A549 treated with AZD2906 at 1 μM for 4 hours (cell line): ENCODE data around the gene AQP6. TPM values are rescaled to one million over a fixed set of nuclear protein-coding genes. Genes with fewer than 3 reads are reported as not detected.

Source experiments
- total RNA-seq: library from RNA; stranded (reverse); fragments of 200-300 nt; extraction: Qiagen RNA extraction; gene quantifications from 5 replicates; pipeline ENCODE4 v1.2.3, GENCODE V29; 2022

AQP6 gene
- not detected in 5 replicates for total RNA-seq

GRCh38 chr12:49972641-49973360 is at the start of gene AQP6:
Gene AQP6, plus strand, starts transcription at chr12:49972947. Its CDS starts 227 bp downstream, at chr12:49973174.

GRCh38 chr12:49950273-49951251 is 22.2 kb upstream of the AQP6 start, which contains the start of gene AQP2:
Gene AQP2, plus strand, starts transcription at chr12:49950737. Its CDS starts 94 bp downstream, at chr12:49950831.

GRCh38 chr12:49961111-49961922 is 11.4 kb upstream of the AQP6 start, which contains the start of gene AQP5:
Gene AQP5, plus strand, starts transcription at chr12:49961872. Its CDS starts 146 bp downstream, at chr12:49962018.

GRCh38 chr12:50025187-50026059 is 52.7 kb downstream of the AQP6 start, which contains the start of gene RACGAP1:
Gene RACGAP1, minus strand, starts transcription at chr12:50025494. Its CDS starts 8,779 bp downstream, at chr12:50016715.

Other genes with a start within 250 kb of the AQP6 start
- gene TMBIM6, start 231.4 kb upstream of the AQP6 start, total RNA-seq, result 440 to 491 TPM (median 480 TPM) in 5 replicates
- gene NCKAP5L, start 144.5 kb upstream of the AQP6 start, total RNA-seq, result 8.2 to 10.1 TPM (median 9.5 TPM) in 5 replicates
- 4.1 to 4.5 TPM (median 4.1 TPM) in 5 replicates for gene BCDIN3D, start 129.8 kb upstream of the AQP6 start, total RNA-seq
- gene FAIM2, start 69.0 kb upstream of the AQP6 start, total RNA-seq, result 0.01 to 0.13 TPM (median 0.03 TPM) in 3 of 5 replicates, not detected in the others
- not detected in 5 replicates for gene AQP2, start 22.2 kb upstream of the AQP6 start, total RNA-seq
- gene AQP5, start 11.1 kb upstream of the AQP6 start, total RNA-seq, result not detected in 5 replicates
- gene RACGAP1, start 52.5 kb downstream of the AQP6 start, total RNA-seq, result 70.1 to 96.3 TPM (median 77.2 TPM) in 5 replicates
- 4.3 to 6.1 TPM (median 5.0 TPM) in 5 replicates for gene ASIC1, start 84.6 kb downstream of the AQP6 start, total RNA-seq
- 63.8 to 78.3 TPM (median 65.4 TPM) in 5 replicates for gene SMARCD1, start 112.4 kb downstream of the AQP6 start, total RNA-seq
- 0.09 to 0.32 TPM (median 0.14 TPM) in 5 replicates for gene GPD1, start 131.1 kb downstream of the AQP6 start, total RNA-seq
- 66.0 to 81.1 TPM (median 71.3 TPM) in 5 replicates for gene COX14, start 139.3 kb downstream of the AQP6 start, total RNA-seq
- 26.4 to 28.7 TPM (median 26.8 TPM) in 5 replicates for gene CERS5, start 194.4 kb downstream of the AQP6 start, total RNA-seq